NCI-H748 treated with DMSO at 0.1 percent for 48 hours (cell line): ENCODE results near the gene TAF7L.
"Not testable (repeated sequence)": the region's sequence is repeated elsewhere in the genome, so short reads cannot be mapped to it uniquely, and the experiment has no call there.

Experiments
- DNase-seq: peaks from one replicate; lab custom pipeline; 2025; lab: John Stamatoyannopoulos, UW

Gene TAF7L, protein sequence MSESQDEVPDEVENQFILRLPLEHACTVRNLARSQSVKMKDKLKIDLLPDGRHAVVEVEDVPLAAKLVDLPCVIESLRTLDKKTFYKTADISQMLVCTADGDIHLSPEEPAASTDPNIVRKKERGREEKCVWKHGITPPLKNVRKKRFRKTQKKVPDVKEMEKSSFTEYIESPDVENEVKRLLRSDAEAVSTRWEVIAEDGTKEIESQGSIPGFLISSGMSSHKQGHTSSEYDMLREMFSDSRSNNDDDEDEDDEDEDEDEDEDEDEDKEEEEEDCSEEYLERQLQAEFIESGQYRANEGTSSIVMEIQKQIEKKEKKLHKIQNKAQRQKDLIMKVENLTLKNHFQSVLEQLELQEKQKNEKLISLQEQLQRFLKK

DNA sequence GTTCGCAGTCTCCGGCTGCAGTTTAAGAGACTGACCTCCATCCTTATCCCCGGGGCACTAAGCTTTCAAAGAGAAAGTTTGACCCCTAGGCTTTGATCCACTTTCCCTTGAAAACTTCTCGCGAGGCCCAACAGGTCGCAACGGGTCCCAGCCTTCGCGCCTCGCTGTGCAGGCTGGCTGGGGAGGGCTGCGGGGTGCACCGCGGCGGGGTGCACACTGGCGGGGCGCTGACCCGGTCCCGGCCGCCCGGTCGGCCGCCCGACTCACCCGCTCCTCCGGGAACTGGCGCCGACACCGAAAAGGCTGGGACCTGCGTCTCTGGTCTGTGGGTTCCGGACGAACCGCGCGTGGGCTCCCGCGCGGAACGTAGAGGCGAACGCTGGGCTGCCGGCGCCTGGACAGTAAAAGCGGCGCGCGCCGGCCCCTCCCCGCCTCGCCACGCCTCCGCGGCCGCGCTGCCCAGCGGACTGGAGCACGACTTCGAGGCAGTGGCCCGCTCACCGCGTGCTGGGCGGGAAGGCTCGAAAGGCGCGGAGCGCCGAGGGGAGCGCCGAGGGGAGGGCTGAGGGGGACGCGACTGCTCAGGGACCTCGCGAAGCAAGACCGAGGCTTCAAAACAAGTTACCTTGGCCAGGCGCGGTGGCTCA is at the start of gene TAF7L:
Gene TAF7L, minus strand, starts transcription at position 378 of the 647 bp plus-strand sequence. CDS start 3,791 bp downstream, outside the sequence.
- no peak for DNase-seq

DNA sequence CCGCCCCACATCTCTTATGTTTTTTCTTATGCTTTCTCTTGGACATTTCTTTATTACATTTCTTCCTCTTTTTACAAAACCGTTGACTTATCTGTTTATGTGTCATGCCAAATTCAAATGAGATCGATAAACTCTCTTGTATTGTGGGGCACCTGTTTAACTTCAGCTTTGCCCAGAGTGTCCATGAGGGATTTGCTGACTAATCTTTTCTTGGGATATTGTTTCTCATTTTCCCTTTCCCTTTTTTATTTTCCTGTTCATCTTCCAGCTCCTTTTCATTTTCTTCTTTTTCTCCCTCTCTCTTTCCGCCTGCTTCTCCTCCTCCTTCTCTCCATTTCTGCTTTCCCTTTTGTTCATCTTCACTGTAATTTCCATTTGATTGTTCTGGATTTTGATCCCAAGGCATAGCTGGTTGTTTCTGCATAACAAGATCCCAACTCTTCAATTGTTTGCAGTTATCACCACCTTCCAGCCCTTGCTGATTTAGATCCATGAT is 46.7 kb upstream of the TAF7L start:
- DNase-seq, result no peak

DNA sequence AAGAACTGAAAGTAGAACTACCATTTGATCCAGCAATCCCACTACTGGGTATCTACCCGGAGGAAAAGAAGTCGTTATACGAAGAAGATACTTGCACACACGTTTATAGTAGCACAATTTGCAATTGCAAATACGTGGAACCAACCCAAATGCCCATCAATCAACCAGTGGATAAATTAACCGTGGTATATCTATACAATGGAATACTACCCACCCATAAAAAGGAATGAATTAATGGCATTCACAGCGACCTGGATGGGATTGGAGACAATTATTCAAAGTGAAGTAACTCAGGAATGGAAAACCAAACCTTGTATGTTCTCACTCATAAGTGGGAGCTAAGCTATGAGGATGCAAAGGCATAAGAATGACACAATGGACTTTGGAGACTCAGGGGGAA is 43.2 kb upstream of the TAF7L start:
- not testable (repeated sequence) for DNase-seq

DNA sequence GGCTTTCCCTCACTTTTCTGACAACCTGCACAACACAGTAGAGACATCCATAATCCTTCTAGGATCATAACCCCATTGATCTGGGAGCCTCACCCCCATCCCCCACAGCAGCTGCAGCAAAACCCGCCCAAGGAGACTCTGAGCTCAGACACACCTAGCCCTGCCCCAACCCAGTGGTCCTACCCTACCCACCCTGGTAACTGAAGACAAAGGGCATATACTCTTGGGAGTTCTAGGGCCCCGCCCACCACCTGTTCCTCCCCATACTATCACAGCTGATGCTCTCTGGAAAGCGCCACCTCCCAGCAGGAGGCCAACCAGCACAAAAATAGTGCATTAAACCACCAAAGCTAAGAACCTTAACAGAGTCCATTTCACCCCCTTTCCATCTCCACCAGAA is 35.5 kb upstream of the TAF7L start:
- not testable (repeated sequence) for DNase-seq

DNA sequence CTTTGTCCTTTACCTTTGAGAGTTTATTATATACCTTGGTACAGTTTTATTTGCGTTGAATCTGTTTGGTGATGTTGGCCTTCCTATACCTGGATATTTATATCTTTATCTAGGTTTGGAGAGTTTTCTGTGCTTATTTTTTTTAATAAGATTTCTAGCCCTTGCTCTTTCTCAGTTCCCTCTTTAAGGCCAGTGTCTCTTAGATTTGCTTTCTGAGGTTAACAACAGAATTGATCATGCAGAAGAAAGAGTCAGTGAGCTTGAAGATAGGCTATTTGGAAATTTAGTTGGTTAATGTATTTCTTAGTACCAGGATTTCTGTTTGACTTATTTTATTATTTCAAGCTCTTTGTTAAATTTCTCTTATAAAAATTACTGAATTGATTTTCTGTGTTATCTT is 12.7 kb upstream of the TAF7L start:
- no peak for DNase-seq

DNA sequence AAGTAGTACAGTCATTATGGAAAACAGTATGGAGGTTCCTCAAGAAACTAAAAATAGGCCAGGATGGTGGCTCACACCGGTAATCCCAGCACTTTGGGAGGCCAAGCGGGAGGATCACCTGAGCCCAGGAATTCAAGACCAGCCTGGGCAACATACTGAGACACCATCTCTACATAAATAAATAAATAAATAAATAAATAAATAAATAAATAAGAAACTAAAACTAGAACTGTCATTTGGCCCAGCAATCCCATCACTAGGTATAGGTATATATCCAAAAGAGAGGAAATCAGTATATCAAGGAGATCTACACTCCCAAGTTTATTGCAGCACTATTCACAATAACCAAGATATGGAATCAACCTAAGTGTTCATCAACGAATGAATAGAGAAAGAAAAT is 4.5 kb upstream of the TAF7L start:
- DNase-seq, result not testable (repeated sequence)

DNA sequence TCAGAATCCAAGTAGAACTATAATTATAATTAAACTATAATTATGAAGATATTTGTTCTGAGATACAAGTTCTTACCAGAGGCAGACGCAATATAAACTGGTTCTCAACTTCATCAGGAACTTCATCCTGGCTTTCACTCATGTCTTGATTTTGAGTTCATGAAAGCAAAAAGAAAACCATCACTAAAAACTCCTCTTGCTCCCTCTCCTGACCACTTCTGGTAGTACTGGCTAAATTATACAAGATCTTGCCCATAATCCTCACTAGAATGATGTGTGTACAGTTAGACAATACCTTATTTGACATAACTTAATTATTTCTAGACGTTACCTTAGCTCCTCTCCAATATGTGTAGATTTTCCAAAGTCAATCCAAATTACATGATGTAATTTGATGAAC is 3.7 kb downstream of the TAF7L start:
- peak; percentile 0 for DNase-seq

DNA sequence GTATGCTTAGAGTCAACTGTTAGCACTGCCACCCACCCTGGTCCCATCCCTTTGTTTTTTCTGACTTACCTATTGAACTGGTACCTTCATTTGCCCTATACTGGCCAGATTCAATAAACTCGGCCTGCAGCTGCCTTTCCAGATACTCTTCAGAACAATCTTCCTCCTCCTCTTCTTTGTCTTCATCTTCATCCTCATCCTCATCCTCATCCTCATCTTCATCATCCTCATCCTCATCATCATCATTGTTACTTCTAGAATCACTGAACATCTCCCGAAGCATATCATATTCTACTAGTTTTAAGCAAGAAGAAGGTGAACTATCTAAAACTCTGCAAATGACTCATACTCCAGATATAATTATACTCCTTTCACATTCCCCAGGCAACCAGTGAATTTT is 14.9 kb downstream of the TAF7L start:
- DNase-seq, result no peak

DNA sequence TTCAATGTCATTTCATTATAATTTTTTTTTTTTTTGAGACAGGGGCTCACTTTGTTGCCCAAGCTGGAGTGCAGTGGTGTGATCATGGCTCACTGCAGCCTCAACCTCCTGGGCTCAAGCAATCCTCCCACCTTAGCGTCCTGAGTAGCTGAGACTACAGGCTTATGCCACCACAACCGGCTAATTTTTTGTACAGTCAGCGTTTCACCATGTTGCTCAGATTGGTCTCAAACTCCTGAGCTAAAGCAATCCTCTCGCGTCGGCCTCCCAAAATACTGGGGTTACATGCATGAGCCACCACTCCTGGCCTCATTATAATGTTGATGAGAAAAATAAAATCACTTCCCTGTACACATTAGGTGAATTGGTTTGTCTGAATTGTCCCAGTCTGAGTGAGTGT is 16.9 kb downstream of the TAF7L start:
- DNase-seq, result no peak

DNA sequence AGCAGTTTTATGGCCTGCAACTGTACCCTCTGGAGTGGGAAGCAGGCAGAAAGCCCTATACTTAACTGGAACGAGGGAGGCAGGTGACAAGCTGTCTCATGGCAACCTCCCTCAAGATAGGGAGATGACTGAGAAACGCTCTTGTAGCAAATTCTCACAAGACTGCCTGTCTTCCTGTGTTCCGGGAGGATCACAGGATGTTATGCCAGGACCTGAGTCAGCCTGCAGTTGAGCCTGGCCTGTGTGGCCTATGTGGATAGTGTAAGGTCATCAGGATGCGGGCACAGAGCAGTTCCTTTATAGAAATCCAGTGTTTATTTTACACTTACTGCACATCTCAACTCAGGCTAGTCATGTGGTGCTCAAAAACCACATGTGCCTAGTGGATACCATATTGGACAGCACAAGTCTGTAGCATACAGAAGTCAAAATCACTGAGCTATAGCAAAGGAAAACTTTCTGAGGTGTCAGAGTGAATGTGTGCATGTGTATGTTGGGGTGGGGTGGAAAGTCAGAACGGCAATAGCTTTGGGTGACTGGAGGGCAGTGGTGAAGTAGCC is 25.2 kb downstream of the TAF7L start:
- no peak for DNase-seq

DNA sequence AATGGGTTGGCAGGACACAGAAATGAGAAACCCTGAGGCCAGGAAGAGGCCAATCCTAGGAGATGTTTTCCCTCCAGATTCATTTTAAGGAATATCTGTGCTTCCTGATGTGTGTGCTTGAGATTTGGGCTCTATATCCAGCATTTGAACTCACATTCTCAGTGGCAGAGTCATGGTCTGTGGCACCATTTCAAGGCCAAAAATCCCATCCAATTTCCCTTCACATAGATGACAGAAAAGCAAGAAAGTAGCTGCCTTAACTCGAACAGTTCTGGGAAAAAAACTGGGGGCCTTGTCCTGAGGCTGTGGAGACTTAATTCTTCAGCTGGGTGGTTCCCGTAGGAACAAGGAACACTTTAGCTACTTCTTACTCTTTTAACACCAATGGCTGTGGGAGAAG is 27.4 kb downstream of the TAF7L start:
- DNase-seq, result no peak

DNA sequence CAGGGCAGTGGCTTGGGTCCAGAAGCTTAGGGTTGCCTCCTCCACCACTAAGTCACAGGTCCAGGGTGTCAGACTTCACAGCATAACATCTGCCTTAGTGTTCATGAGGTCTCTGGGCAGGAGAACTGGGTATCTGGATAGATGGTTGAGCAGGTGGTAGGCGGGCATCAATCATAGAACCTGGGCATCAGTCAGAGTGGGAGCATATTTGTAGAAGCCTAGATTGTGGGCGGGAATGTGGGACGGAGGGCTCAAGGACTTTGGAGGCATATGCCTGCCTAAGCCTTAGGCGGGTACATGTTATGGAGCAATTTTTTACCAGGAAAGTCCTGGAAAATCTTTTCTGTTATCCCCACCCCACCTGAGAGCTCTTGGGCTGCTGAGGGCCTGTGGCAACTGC is 28.5 kb downstream of the TAF7L start:
- no peak for DNase-seq

DNA sequence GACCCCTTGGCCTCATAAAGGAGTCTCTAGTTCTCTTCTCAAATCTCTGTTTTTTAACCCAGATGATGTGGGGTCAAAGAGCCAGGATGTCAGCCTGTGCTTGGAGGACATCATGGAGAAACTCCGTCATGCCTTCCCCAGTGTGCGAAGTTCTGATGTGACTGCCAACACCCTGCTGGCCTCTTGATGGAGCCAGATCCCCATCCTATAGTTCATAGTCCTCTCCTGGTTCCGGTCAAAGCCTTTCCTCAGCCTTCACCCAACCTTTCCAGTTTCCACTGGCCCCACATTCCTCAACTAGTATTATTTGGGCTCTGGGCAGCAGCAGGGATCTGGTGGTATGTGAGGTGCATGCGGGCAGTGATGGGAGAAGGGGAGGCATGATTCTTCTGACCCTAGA is 30.7 kb downstream of the TAF7L start:
- no peak for DNase-seq

DNA sequence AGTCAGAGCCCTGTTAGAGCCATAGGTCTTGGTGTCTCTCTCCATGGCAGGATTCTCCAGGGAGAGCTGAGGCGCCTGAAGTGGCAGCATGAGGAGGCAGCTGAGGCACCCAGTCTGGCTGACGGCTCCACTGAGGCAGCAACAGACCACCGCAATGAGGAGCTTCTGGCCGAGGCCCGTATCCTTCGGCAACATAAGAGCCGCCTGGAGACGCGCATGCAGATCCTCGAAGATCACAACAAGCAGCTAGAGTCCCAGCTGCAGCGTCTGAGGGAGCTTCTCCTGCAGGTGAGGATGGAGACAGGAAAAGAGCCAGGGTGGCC is 32.9 kb downstream of the TAF7L start:
- no peak for DNase-seq

DNA sequence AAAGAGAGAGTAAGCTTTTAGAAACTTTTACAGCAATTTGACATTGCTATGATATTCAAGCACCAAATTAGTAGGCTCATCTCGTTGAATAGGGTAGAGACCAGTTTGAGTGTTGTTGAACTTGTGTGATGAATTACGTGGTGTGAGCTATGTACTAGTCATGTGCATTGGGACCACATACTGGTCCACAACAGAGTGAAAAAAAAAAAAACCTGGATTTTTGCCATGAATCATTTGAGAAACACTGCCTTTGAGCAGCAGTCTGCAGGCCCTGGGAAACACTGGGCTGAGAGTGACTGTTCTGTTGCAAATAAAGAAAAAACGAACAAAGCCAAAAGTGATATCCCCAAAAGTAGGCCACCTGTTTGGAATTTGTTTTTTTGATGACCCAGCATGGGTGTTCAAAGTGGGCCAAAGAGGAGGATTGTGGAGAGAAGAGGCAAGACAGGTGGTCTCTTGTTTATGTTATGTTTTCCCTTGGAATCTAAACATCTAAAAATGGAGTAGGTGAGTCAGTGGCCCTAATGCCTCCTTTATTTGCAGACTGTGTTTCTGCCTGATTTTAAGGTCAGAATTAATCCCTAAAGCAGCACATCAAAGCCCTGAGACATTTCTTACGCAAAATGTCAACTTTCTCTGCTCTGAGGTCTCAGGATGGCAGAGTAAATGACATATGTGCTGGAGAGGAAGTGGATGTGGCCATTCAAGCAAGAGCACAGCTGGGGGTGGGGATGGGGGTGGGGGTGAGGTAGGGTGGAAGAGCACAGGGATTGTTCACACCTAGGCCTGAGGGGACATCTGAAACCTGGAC is 33.5 kb downstream of the TAF7L start:
- no peak for DNase-seq

DNA sequence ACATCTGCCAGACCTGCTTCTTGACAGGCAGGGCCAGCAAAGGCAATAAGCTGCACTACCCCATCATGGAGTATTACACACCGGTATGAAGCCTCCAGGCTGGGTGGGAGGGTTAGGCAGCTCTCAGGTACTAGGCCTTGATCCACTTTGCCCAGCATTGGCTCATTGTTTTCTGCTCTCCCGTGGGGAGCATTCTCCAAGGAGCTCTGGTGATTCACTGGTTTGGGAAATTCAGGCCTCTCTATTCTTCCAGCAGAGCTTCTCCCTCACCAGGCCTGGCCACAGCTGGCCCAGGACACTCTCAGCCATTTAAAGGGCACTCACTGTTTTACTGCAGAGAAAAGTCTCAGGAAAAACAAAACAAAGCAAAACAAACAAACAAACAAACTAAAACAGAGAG is 38.5 kb downstream of the TAF7L start:
- no peak for DNase-seq

DNA sequence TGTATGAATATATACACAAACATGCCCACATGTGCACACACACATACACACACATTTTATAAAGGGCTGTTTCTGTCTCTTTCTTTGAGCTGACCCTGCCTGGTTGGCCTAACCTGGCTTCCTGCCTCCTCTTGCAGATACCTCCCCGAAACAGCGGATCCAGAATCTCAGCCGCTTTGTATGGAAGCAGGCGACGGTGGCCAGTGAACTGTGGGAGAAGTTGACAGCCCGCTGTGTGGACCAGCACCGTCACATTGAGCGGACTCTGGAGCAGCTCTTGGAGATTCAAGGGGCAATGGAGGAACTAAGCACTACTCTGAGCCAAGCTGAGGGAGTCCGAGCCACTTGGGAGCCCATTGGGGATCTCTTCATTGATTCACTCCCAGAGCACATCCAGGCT is 49.6 kb downstream of the TAF7L start:
- no peak for DNase-seq

DNA sequence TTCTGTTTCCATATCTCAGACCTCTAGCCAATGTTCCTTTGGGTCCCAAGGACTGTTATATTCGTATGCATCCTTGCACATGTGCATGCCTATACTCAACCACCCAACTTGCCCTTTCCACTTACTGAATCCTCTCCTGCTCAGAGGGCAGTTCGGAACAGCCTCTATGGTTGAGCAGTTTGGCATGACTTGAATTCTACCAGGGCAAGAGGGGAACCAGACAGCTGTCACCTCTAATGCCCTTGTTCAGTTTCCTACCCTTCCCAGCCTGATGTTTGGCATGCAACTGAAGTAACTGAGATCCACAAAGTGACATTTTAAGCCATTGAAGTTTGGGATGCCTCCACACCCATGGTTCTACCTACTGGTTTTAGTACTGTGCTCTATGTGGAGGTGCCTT is 54.1 kb downstream of the TAF7L start:
- no peak for DNase-seq

DNA sequence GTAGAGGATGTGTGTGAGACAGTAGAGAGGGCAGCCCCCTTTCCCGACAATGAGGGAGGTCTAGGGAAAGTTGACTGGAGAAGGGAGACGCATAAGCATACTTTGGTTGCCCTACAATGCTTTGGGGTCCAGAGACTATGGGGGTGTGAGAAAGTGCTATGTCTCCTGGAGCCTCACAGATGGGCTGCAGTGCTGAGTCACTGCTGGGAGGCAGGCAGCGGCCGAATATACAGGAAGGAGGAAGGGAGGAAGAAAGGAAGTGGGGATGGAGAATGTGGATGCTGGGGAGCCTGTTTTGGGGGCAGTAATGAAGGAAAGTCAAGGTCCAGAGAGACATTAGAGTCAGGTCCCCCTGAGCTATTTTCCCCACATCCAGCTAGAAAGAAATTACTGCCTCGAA is 58.8 kb downstream of the TAF7L start:
- DNase-seq, result no peak

DNA sequence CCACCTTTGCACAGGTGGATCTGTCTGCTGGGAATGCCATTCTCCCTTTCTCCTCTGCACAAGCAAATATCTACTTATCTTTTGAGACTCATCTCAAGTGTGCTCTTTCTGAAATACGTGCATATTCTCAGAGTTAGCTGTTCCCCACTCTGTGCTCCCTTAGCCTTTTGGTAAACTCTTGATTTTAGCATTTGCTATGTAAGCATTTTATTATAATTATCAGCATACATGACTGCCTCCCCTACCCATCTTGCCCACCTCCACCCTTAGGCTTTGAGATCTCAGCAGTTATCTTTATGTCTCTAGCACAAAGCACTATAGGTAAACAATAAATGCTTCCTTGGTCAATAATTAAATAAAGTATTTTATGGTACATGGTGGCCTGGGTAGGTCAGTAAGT is 60.1 kb downstream of the TAF7L start:
- no peak for DNase-seq

DNA sequence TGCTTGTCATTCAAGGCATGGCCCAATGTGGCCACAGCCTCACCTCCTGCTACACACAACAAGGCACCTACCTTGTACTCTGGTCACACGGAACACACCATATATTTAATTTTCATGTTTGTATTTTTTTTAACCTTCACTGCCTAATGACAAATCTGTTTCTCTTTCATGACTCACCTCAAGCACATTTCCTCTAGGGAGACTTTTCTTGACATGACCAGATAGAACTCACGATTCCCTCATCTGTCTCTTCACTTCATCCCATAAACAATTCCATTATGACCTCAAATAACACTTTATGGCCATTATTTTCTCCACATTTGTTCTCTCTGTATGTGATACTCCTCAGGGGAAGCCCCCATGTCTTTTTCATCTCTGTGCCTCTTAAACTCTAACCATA is 60.5 kb downstream of the TAF7L start:
- DNase-seq, result no peak

DNA sequence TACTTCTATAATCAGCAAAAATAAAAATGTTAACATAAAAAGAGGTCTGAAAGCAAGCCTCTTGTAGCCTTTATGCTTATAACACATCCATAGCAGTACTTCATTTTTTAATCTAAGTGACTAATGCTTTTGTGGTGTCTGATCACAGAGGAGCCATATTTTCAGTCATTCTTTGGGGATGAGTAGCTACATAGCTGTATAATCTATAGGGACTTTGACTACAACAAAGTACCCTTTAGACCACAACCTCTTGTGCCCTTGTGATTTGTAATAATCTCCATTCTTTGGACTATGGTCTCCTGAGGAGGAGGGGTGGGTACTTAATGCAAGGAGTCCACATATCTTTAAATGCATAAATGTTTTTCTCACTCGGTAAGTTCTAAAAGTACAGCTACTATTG is 62.0 kb downstream of the TAF7L start:
- DNase-seq, result no peak

DNA sequence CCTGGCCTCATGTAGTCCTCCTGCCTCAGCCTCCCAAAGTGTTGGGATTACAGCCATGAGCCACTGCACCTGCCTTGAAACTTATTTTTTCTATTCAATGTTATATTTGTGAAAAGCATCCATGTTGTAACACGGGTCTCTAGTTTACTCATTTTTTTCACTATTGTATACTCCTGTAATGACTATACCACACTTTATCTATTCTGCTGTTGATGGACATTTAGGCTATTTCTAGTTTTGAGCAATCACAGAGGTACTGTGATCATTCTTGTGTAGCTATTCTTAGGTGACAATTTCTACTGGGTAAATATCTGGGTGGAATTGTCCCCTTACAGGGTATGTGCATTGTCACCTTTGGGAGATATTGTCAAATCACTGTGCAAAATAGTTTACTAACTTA is 67.9 kb downstream of the TAF7L start:
- DNase-seq, result no peak
